ENCODE data around the gene INSM2. TPM values are rescaled to one million over a fixed set of nuclear protein-coding genes. Genes with fewer than 3 reads are reported as not detected.

INSM2 gene
- total and polyA plus RNA-seq, 10 donors, result 0.03 to 0.52 (median 0.12) TPM; not detected in 6

DNA sequence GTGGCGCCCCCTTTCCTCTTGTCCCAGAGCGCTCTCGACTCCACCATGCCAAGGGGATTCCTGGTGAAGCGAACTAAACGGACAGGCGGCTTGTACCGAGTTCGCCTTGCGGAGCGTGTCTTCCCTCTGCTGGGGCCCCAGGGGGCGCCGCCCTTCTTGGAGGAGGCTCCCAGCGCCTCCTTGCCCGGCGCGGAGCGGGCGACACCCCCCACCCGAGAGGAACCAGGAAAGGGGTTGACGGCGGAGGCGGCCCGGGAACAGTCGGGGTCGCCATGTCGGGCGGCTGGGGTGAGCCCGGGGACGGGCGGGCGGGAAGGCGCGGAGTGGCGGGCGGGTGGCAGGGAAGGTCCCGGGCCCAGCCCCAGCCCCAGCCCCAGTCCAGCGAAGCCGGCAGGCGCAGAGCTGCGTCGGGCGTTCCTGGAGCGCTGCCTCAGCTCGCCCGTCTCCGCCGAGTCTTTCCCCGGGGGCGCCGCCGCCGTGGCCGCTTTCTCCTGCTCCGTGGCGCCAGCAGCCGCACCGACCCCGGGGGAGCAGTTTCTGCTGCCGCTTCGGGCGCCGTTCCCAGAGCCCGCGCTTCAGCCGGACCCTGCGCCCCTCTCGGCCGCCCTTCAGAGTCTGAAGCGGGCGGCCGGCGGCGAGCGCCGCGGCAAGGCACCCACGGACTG is 376 bp downstream of the INSM2 start:
- Histone ChIP-seq H3K36me3 (peaks cover 0 to 10% (median 0%) of the 10 kb centered on the region in 6 donors), H3K4me1 (peaks cover 18 to 31% (median 29%) of the 10 kb centered on the region in 6 donors), H3K9me3 (no peaks in the 10 kb centered on the region), H3K27ac (no peak overlapping the region), H3K27me3 (replicated peaks in 1 of 7) (peaks cover 9 to 77% (median 60%) of the 10 kb centered on the region in 7 donors), H3K4me3 (peak overlapping the region; percentile 48 to 84 (median 68))
- no peak for TF ChIP-seq POLR2A (IDR thresholded peaks at IDR 0.05)
- TF ChIP-seq, protein P1, sequence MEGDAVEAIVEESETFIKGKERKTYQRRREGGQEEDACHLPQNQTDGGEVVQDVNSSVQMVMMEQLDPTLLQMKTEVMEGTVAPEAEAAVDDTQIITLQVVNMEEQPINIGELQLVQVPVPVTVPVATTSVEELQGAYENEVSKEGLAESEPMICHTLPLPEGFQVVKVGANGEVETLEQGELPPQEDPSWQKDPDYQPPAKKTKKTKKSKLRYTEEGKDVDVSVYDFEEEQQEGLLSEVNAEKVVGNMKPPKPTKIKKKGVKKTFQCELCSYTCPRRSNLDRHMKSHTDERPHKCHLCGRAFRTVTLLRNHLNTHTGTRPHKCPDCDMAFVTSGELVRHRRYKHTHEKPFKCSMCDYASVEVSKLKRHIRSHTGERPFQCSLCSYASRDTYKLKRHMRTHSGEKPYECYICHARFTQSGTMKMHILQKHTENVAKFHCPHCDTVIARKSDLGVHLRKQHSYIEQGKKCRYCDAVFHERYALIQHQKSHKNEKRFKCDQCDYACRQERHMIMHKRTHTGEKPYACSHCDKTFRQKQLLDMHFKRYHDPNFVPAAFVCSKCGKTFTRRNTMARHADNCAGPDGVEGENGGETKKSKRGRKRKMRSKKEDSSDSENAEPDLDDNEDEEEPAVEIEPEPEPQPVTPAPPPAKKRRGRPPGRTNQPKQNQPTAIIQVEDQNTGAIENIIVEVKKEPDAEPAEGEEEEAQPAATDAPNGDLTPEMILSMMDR (IDR thresholded peaks at IDR 0.05 in 8 of 11, conservative IDR thresholded peaks at IDR 0.05 in 3 of 11), result no peak
- TF ChIP-seq POLR2AphosphoS5 (IDR thresholded peaks at IDR 0.05), result no peak
- WGBS, 5 donors, result 2 to 5% (median 2%) methylated on average over 10 to 77 of the region's 77 CpGs
- peak; percentile 77 for DNase-seq
- intact Hi-C loops (cut with DNase I; ENCODE audit: low total_unique reads), result no loop called here

DNA sequence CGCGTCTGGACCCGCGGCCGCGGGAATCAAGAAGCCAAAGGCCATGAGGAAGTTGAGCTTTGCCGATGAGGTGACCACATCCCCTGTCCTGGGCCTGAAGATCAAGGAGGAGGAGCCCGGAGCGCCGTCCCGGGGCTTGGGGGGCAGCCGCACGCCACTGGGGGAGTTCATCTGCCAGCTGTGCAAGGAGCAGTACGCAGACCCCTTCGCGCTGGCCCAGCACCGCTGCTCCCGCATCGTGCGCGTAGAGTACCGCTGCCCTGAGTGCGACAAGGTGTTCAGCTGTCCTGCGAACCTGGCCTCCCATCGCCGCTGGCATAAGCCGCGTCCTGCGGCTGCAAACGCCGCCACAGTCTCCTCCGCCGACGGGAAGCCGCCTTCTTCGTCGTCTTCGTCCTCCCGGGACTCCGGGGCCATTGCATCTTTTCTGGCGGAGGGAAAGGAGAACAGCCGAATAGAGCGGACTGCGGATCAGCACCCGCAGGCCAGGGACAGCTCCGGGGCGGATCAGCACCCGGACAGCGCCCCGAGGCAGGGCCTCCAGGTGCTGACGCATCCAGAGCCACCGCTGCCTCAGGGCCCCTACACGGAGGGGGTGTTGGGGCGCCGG is 1.0 kb downstream of the INSM2 start:
- Histone ChIP-seq H3K27me3 (replicated peaks in 1 of 7) (peaks cover 9 to 71% (median 57%) of the 10 kb centered on the region in 7 donors), H3K9me3 (no peaks in the 10 kb centered on the region), H3K4me1 (peaks cover 18 to 31% (median 29%) of the 10 kb centered on the region in 6 donors), H3K27ac (no peak overlapping the region), H3K36me3 (peaks cover 0 to 16% (median 0%) of the 10 kb centered on the region in 6 donors), H3K4me3 (peak overlapping the region in 7 of 8 donors; percentile 57 to 84 (median 71))
- TF ChIP-seq, protein P1 (IDR thresholded peaks at IDR 0.05 in 8 of 11, conservative IDR thresholded peaks at IDR 0.05 in 3 of 11), result no peak
- TF ChIP-seq POLR2A (IDR thresholded peaks at IDR 0.05) (no peak), POLR2AphosphoS5 (IDR thresholded peaks at IDR 0.05) (peak in 1 of 3 donors; percentile 66)
- intact Hi-C loops (cut with DNase I; ENCODE audit: low total_unique reads), result no loop called here
- WGBS, 5 donors, result 2 to 5% (median 3%) methylated on average over 33 to 55 of the region's 55 CpGs
- peak; percentile 88 for DNase-seq

DNA sequence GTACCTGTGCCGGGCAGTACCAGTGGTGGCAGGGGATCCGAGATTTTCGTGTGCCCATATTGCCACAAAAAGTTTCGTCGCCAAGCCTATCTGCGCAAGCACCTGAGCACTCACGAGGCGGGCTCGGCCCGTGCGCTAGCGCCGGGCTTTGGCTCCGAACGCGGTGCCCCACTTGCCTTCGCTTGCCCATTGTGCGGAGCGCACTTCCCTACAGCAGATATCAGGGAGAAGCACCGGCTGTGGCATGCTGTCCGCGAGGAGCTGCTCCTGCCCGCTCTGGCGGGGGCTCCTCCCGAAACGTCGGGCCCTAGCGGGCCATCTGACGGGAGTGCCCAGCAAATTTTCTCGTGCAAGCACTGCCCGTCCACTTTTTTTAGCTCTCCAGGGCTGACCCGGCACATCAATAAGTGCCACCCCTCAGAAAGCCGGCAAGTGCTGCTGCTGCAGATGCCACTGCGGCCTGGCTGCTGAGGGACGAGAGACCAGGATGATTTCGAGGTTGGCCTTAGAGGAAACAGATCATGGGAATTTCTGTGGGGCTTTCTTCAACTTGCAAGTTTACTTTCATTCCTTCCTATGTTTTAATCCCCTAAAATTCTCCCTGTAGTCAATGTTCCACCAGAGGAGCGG is 1.6 kb downstream of the INSM2 start:
- Histone ChIP-seq H3K27ac (no peak overlapping the region), H3K27me3 (replicated peaks in 1 of 7) (peaks cover 9 to 65% (median 52%) of the 10 kb centered on the region in 7 donors), H3K4me1 (peaks cover 18 to 31% (median 29%) of the 10 kb centered on the region in 6 donors), H3K4me3 (peak overlapping the region in 7 of 8 donors; percentile 57 to 84 (median 71)), H3K36me3 (peaks cover 0 to 18% (median 0%) of the 10 kb centered on the region in 6 donors), H3K9me3 (no peaks in the 10 kb centered on the region)
- no peak for TF ChIP-seq POLR2A (IDR thresholded peaks at IDR 0.05)
- intact Hi-C loops (cut with DNase I; ENCODE audit: low total_unique reads), result no loop called here
- WGBS, 5 donors, result 11 to 18% (median 14%) methylated on average over 21 to 37 of the region's 37 CpGs
- DNase-seq, result peak; percentile 73

DNA sequence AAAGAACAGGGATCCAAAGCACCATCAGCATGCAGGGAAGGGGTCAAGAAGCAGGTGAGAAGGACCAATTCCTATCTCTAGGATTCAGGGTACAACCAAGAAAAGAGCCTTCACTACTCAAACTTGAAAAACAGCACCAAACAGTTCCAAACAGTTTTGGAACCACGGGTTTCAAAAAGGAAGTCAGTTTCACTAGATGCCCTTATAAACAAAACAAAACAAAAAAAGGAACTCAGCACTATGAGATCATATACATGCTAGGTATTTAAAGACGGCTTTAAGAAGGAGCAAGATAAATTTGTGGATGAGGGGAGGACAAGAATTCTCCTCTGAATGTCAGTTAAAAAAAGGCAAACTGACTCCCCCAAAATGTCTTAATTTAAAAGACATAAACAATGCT is 6.0 kb downstream of the INSM2 start:
- intact Hi-C loops (cut with DNase I; ENCODE audit: low total_unique reads), result no loop called here

More for the DNA sequence above, 6.0 kb downstream of the INSM2 start:
- WGBS, 5 donors, result 37 to 46% (median 43%) methylated on average over 2 of the region's 2 CpGs
- H3K36me3 ChIP-seq, result peaks cover 0 to 34% (median 0%) of the 10 kb centered on the region in 6 donors
- no peak for DNase-seq
- peaks cover 5 to 9% (median 7%) of the 10 kb centered on the region in 6 donors for H3K4me1 ChIP-seq
- no peak overlapping the region for H3K27ac ChIP-seq
- peaks cover under 1 to 21% (median 12%) of the 10 kb centered on the region in 7 donors for H3K27me3 ChIP-seq (replicated peaks in 1 of 7)
- H3K9me3 ChIP-seq, result no peaks in the 10 kb centered on the region
- TF ChIP-seq, protein P1 (IDR thresholded peaks at IDR 0.05 in 8 of 11, conservative IDR thresholded peaks at IDR 0.05 in 3 of 11), result no peak
- TF ChIP-seq POLR2AphosphoS5 (IDR thresholded peaks at IDR 0.05) (no peak), POLR2A (IDR thresholded peaks at IDR 0.05) (no peak)
- H3K4me3 ChIP-seq, result no peak overlapping the region

All from spleen (tissue), 11 donors.